ENCODE measurements around the gene BCR. TPM values are rescaled to one million over a fixed set of nuclear protein-coding genes. Genes with fewer than 3 reads are reported as not detected.

BCR gene
- total and polyA plus RNA-seq, 2 of the 13 experiments (the other 11 are each of a cell fraction or from before 2014, with no cell fraction given), result 19.9 to 33.6 TPM

DNA sequence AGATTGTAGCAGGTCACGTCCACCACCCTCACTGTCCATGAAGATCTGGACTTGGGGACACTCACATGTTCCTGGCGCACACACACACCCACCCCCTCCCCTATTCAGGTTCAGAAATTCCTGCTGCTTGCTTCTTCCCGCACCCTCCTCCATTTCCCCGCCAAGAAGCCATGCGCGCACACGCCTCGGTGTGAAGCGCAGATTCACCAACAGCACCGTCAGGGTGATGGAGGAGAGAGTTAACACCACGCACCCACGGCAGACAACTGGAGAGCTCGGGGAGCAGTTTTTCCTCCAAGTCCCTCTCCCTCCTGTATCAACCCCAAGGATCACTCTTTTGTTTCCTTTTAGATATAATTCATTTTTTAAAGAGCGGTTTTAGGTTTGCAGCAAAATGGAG lies 113.4 kb downstream of the BCR start (continued):
- TF ChIP-seq, protein P1, sequence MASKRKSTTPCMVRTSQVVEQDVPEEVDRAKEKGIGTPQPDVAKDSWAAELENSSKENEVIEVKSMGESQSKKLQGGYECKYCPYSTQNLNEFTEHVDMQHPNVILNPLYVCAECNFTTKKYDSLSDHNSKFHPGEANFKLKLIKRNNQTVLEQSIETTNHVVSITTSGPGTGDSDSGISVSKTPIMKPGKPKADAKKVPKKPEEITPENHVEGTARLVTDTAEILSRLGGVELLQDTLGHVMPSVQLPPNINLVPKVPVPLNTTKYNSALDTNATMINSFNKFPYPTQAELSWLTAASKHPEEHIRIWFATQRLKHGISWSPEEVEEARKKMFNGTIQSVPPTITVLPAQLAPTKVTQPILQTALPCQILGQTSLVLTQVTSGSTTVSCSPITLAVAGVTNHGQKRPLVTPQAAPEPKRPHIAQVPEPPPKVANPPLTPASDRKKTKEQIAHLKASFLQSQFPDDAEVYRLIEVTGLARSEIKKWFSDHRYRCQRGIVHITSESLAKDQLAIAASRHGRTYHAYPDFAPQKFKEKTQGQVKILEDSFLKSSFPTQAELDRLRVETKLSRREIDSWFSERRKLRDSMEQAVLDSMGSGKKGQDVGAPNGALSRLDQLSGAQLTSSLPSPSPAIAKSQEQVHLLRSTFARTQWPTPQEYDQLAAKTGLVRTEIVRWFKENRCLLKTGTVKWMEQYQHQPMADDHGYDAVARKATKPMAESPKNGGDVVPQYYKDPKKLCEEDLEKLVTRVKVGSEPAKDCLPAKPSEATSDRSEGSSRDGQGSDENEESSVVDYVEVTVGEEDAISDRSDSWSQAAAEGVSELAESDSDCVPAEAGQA (IDR thresholded peaks at IDR 0.05; ENCODE audit: low read depth), result no peak
- TF ChIP-seq, protein P1 (CRISPR knock-in tag; IDR thresholded peaks at IDR 0.05; ENCODE audit: borderline replicate concordance), result no peak
- TF ChIP-seq ZNF546 (CRISPR knock-in tag; conservative IDR thresholded peaks at IDR 0.05), result no peak
- no peak for TF ChIP-seq PCBP1 (IDR thresholded peaks at IDR 0.05; ENCODE audit: borderline replicate concordance, low read depth, low read length)
- no peak for TF ChIP-seq PRDM10 (CRISPR knock-in tag; IDR thresholded peaks at IDR 0.05; ENCODE audit: low read depth)
- no peak for TF ChIP-seq ZNF83 (CRISPR knock-in tag; IDR thresholded peaks at IDR 0.05; ENCODE audit: borderline replicate concordance)
- no peak for TF ChIP-seq SPEN (CRISPR knock-in tag; IDR thresholded peaks at IDR 0.05; ENCODE audit: low read depth)
- no peak for TF ChIP-seq ARHGAP35 (CRISPR knock-in tag; IDR thresholded peaks at IDR 0.05; ENCODE audit: borderline replicate concordance)
- no peak for TF ChIP-seq ZNF230 (CRISPR knock-in tag; IDR thresholded peaks at IDR 0.05)
- no peak for TF ChIP-seq THAP11 (CRISPR knock-in tag; IDR thresholded peaks at IDR 0.05)
- TF ChIP-seq ZNF839 (CRISPR knock-in tag; IDR thresholded peaks at IDR 0.05; ENCODE audit: borderline replicate concordance), result no peak
- no peak for TF ChIP-seq FOXA1 (IDR thresholded peaks at IDR 0.05)
- TF ChIP-seq FOXA1 (CRISPR knock-in tag; IDR thresholded peaks at IDR 0.05), result no peak
- no peak for TF ChIP-seq FOSL1 (CRISPR knock-in tag; IDR thresholded peaks at IDR 0.05; ENCODE audit: borderline replicate concordance)
- no peak for TF ChIP-seq ZNF136 (CRISPR knock-in tag; IDR thresholded peaks at IDR 0.05; ENCODE audit: low read depth)
- TF ChIP-seq RFX5 (IDR thresholded peaks at IDR 0.05; ENCODE audit: low read depth, low read length), result no peak
- TF ChIP-seq RAD21 (CRISPR knock-in tag; IDR thresholded peaks at IDR 0.05), result no peak
- no peak for TF ChIP-seq HOXA9 (CRISPR knock-in tag; IDR thresholded peaks at IDR 0.05; ENCODE audit: borderline replicate concordance)
- no peak for TF ChIP-seq DZIP1 (CRISPR knock-in tag; IDR thresholded peaks at IDR 0.05)
